HG03066 (cell line): ENCODE measurements around the gene MAD1L1.
A peak's percentile ranks its signal among the peaks of the same experiment; 100 is the strongest.

ENCODE experiments used
- ATAC-seq: cut with Tn5 transposase; IDR thresholded peaks from one replicate; pipeline ENCODE4 v1.9.1; 2021; ENCODE audit warnings: low read depth; ENCODE audit not compliant: unreplicated experiment

Gene MAD1L1

GRCh38 chr7:2108501-2109250 lies 124.1 kb downstream of the MAD1L1 start:
- no peak for ATAC-seq

GRCh38 chr7:2108071-2108455 lies 124.7 kb downstream of the MAD1L1 start:
- no peak for ATAC-seq

GRCh38 chr7:2107386-2108070 lies 125.2 kb downstream of the MAD1L1 start:
- no peak for ATAC-seq

- no peak for ATAC-seq
Measured at GRCh38 chr7:2106924-2107323, 125.8 kb downstream of the MAD1L1 start.

GRCh38 chr7:2106440-2106839 lies 126.3 kb downstream of the MAD1L1 start:
- no peak for ATAC-seq

GRCh38 chr7:2105917-2106316 lies 126.8 kb downstream of the MAD1L1 start:
- ATAC-seq: no peak

- ATAC-seq: no peak
Measured at GRCh38 chr7:2105280-2105679, 127.5 kb downstream of the MAD1L1 start.

GRCh38 chr7:2104716-2105115 lies 128.0 kb downstream of the MAD1L1 start:
- no peak for ATAC-seq

GRCh38 chr7:2104107-2104710 lies 128.5 kb downstream of the MAD1L1 start:
- ATAC-seq: peak; percentile 52

GRCh38 chr7:2103071-2103898 lies 129.5 kb downstream of the MAD1L1 start:
- no peak for ATAC-seq

GRCh38 chr7:2102375-2102723 lies 130.4 kb downstream of the MAD1L1 start:
- no peak for ATAC-seq

GRCh38 chr7:2101630-2102374 lies 130.9 kb downstream of the MAD1L1 start:
- ATAC-seq: no peak

GRCh38 chr7:2100278-2101208 lies 132.2 kb downstream of the MAD1L1 start:
- peak; percentile 58 for ATAC-seq

GRCh38 chr7:2099048-2099957 lies 133.4 kb downstream of the MAD1L1 start:
- peak; percentile 36 for ATAC-seq

GRCh38 chr7:2098496-2098895 lies 134.2 kb downstream of the MAD1L1 start:
- ATAC-seq: no peak

- ATAC-seq: no peak
Measured at GRCh38 chr7:2098056-2098455, 134.7 kb downstream of the MAD1L1 start.

GRCh38 chr7:2097492-2097891 lies 135.3 kb downstream of the MAD1L1 start:
- ATAC-seq: no peak

GRCh38 chr7:2096692-2097387 lies 135.9 kb downstream of the MAD1L1 start:
- no peak for ATAC-seq
